Osteocyte (in vitro differentiated cells): ENCODE results near the gene ZSCAN18. TPM values are rescaled to one million over a fixed set of nuclear protein-coding genes. Genes with fewer than 3 reads are reported as not detected.

Experiments used
- DNase-seq: peaks from one replicate; pipeline ENCODE4 v3.0.0; 2021; ENCODE audit warnings: mixed read lengths; ENCODE audit not compliant: unreplicated experiment; ENCODE audit errors: extremely low spot score
- H3K27ac Mint-ChIP-seq: one replicate; pipeline ENCODE4 v1.8.0; 2021; ENCODE audit warnings: mild to moderate bottlenecking, mixed read lengths; ENCODE audit not compliant: unreplicated experiment
- H3K27me3 Mint-ChIP-seq: one replicate; pipeline ENCODE4 v1.8.0; 2021; ENCODE audit warnings: mixed read lengths; ENCODE audit not compliant: unreplicated experiment
- H3K36me3 Mint-ChIP-seq: one replicate; pipeline ENCODE4 v1.8.0; 2021; ENCODE audit warnings: mixed read lengths; ENCODE audit not compliant: unreplicated experiment
- H3K4me1 Mint-ChIP-seq: one replicate; pipeline ENCODE4 v1.8.0; 2021; ENCODE audit warnings: mixed read lengths; ENCODE audit not compliant: unreplicated experiment
- H3K4me3 Mint-ChIP-seq: one replicate; pipeline ENCODE4 v1.8.0; 2021; ENCODE audit warnings: mild to moderate bottlenecking, moderate library complexity, mixed read lengths; ENCODE audit not compliant: unreplicated experiment
- H3K9me3 Mint-ChIP-seq: one replicate; pipeline ENCODE4 v1.8.0; 2021; ENCODE audit warnings: mixed read lengths; ENCODE audit not compliant: unreplicated experiment
- total RNA-seq: library from RNA; stranded (reverse); gene quantifications from 2 replicates; pipeline ENCODE4 v1.2.1, GENCODE V29; 2021
- TF ChIP-seq, protein P1 (sequence below): fragments of 200-600 bp; sonication (generic); IDR thresholded peaks from 2 replicates; pipeline ENCODE4 v1.5.0; 2021; ENCODE audit warnings: antibody characterized with exemption, mild to moderate bottlenecking, moderate library complexity

Gene ZSCAN18
- total RNA-seq, 1 donor from 2014 or later = 50.7 TPM

GRCh38 chr19:58128041-58128685 lies 30.1 kb upstream of the ZSCAN18 start:
- Mint-ChIP-seq H3K36me3 (peaks cover 59% of the 10 kb centered on the region), H3K27me3 (no peaks in the 10 kb centered on the region), H3K27ac (no peak overlapping the region), H3K4me1 (no peaks in the 10 kb centered on the region), H3K4me3 (no peak overlapping the region), H3K9me3 (peaks cover 36% of the 10 kb centered on the region)
- no peak for DNase-seq
- TF ChIP-seq, protein P1, sequence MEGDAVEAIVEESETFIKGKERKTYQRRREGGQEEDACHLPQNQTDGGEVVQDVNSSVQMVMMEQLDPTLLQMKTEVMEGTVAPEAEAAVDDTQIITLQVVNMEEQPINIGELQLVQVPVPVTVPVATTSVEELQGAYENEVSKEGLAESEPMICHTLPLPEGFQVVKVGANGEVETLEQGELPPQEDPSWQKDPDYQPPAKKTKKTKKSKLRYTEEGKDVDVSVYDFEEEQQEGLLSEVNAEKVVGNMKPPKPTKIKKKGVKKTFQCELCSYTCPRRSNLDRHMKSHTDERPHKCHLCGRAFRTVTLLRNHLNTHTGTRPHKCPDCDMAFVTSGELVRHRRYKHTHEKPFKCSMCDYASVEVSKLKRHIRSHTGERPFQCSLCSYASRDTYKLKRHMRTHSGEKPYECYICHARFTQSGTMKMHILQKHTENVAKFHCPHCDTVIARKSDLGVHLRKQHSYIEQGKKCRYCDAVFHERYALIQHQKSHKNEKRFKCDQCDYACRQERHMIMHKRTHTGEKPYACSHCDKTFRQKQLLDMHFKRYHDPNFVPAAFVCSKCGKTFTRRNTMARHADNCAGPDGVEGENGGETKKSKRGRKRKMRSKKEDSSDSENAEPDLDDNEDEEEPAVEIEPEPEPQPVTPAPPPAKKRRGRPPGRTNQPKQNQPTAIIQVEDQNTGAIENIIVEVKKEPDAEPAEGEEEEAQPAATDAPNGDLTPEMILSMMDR = no peak

DNA sequence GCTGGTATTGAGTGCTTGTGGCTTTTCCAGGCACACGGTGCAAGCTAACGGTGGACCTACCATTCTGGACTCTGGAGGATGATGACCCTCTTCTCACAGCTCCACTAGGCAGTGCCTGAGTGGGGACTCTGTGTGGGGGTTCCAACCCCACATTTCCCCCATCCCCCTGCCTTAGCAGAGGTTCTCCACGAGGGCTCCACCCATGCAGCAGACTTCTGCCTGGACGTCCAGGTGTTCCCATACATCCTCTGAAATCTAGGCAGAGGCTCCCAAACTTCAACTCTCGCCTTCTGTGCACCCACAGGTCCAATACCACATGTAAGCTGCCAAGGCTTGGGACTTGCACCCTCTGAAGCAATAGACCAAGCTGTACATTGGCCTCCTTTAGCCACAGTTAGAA lies 25.3 kb upstream of the ZSCAN18 start:
- Mint-ChIP-seq H3K27ac (no peak overlapping the region), H3K9me3 (peaks cover 55% of the 10 kb centered on the region), H3K4me1 (no peaks in the 10 kb centered on the region), H3K36me3 (peaks cover 21% of the 10 kb centered on the region), H3K27me3 (no peaks in the 10 kb centered on the region), H3K4me3 (no peak overlapping the region)
- TF ChIP-seq, protein P1 = no peak
- no peak for DNase-seq

- H3K9me3 Mint-ChIP-seq = peaks cover 60% of the 10 kb centered on the region
- DNase-seq = no peak
- TF ChIP-seq, protein P1 = no peak
- H3K27ac Mint-ChIP-seq = no peak overlapping the region
- H3K4me3 Mint-ChIP-seq = no peak overlapping the region
- no peaks in the 10 kb centered on the region for H3K4me1 Mint-ChIP-seq
- H3K27me3 Mint-ChIP-seq = no peaks in the 10 kb centered on the region
- H3K36me3 Mint-ChIP-seq = peaks cover 5% of the 10 kb centered on the region
Measured at GRCh38 chr19:58118979-58119733, 21.1 kb upstream of the ZSCAN18 start.

- TF ChIP-seq, protein P1 = no peak
- H3K4me3 Mint-ChIP-seq = no peak overlapping the region
- H3K4me1 Mint-ChIP-seq = no peaks in the 10 kb centered on the region
- H3K36me3 Mint-ChIP-seq = peaks cover 5% of the 10 kb centered on the region
- no peaks in the 10 kb centered on the region for H3K27me3 Mint-ChIP-seq
- peaks cover 61% of the 10 kb centered on the region for H3K9me3 Mint-ChIP-seq
- H3K27ac Mint-ChIP-seq = no peak overlapping the region
- DNase-seq = no peak
Measured at GRCh38 chr19:58117841-58118575, 20.0 kb upstream of the ZSCAN18 start.

DNA sequence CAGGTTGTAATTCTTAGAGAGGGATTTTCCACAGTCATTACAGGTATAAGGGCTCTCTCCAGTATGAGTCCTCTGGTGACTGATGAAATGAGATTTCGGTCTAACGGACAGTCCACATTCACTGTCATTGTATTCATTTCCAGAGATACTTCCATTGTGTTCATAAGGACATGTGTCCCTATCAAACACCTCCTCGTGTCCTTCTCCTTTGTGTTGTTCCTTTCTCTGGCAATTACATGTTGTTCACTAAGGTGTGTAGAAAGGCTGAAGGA lies 10.5 kb upstream of the ZSCAN18 start:
- H3K27me3 Mint-ChIP-seq = no peaks in the 10 kb centered on the region
- no peaks in the 10 kb centered on the region for H3K4me1 Mint-ChIP-seq
- H3K4me3 Mint-ChIP-seq = no peak overlapping the region
- H3K36me3 Mint-ChIP-seq = peaks cover 3% of the 10 kb centered on the region
- peaks cover 42% of the 10 kb centered on the region for H3K9me3 Mint-ChIP-seq
- no peak for DNase-seq
- no peak overlapping the region for H3K27ac Mint-ChIP-seq
- TF ChIP-seq, protein P1 = no peak
